ENCODE measurements around the gene DCST1.

The DCST1 gene

GRCh38 chr1:155091071-155092051 is 57.7 kb downstream of the DCST1 start:
- TF ChIP-seq POU2F2 (IDR thresholded peaks at IDR 0.05; ENCODE audit: low read depth, low read length) (no peak), SPI1 (IDR thresholded peaks at IDR 0.05; ENCODE audit: low read depth, low read length) (no peak), POLR2A (IDR thresholded peaks at IDR 0.05; ENCODE audit: low read depth, low read length) (no peak), TAF1 (IDR thresholded peaks at IDR 0.05; ENCODE audit: low read depth, low read length) (no peak), POLR2AphosphoS5 (IDR thresholded peaks at IDR 0.05; ENCODE audit: low read depth, low read length) (no peak), PAX5 (IDR thresholded peaks at IDR 0.05; ENCODE audit: insufficient read depth, low read length, severe bottlenecking) (no peak)
- FAIRE-seq: peak; percentile 94
- peak; percentile 66 for DNase-seq (ENCODE audit: insufficient read length, low spot score)

GRCh38 chr1:155092131-155092530 is 58.5 kb downstream of the DCST1 start:
- TF ChIP-seq POU2F2 (IDR thresholded peaks at IDR 0.05; ENCODE audit: low read depth, low read length): no peak
- TF ChIP-seq SPI1 (IDR thresholded peaks at IDR 0.05; ENCODE audit: low read depth, low read length): no peak
- FAIRE-seq (no peak), DNase-seq (ENCODE audit: insufficient read length, low spot score) (no peak)

DNA sequence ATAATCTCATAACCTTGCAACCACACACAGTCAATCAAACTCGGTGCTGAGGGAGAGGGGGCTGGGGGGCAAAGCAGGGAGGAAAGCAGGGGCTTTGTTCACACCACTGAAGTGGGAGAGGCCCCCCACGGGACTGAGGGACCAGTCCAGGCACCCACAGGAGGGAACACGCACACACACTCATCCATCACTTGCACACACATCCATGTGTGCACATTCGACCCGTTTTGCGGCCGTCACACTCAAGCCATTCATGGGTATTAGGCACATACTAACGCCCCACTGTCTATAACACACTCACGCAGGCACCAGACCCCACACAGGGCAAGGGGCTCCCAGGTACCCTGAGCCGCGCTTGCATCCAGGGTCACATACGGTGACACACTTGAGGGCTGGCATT is 59.0 kb downstream of the DCST1 start:
- no peak for FAIRE-seq
- no peak for DNase-seq (ENCODE audit: insufficient read length, low spot score)
- no peak for TF ChIP-seq PAX5 (IDR thresholded peaks at IDR 0.05; ENCODE audit: insufficient read depth, low read length, severe bottlenecking)
- TF ChIP-seq POLR2A (IDR thresholded peaks at IDR 0.05; ENCODE audit: low read depth, low read length): no peak
- no peak for TF ChIP-seq POU2F2 (IDR thresholded peaks at IDR 0.05; ENCODE audit: low read depth, low read length)
- no peak for TF ChIP-seq SPI1 (IDR thresholded peaks at IDR 0.05; ENCODE audit: low read depth, low read length)
- no peak for TF ChIP-seq POLR2AphosphoS5 (IDR thresholded peaks at IDR 0.05; ENCODE audit: low read depth, low read length)
- TF ChIP-seq TAF1 (IDR thresholded peaks at IDR 0.05; ENCODE audit: low read depth, low read length): no peak

DNA sequence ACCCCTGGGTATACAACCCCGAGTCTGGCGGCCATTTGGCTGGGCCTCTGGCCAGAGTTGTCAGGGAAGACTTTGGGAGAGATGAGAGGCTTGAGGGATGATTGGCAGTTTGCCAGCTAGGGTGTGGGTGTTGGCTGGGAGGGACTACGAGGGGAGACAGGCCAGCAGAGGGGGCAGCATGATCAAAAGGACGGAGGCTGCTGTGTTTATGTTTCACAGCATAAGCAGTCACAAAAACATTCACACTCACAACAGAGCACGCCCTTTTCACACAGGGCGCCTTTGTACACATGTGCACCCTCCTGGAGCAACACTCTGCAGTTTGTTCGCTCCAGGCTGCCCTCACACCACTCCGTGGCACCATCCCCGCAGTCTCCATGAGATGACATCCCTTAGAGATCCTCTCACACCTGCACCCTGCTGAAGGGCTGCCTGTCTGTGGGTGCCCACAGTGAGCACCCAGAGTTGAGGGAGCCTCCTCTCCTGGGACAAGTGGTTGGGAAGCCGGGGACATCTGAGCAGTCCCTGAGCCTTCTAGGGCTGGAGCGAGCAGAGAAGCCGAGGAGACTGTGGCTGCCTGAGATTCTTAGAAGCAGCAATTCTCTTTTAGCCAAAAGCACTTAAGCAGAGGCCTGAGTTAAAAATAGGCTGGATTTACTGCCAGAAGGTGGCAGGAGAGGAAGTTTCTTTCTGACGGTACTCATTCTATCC is 60.4 kb downstream of the DCST1 start:
- FAIRE-seq (peak; percentile 31), DNase-seq (ENCODE audit: insufficient read length, low spot score) (no peak)

DNA sequence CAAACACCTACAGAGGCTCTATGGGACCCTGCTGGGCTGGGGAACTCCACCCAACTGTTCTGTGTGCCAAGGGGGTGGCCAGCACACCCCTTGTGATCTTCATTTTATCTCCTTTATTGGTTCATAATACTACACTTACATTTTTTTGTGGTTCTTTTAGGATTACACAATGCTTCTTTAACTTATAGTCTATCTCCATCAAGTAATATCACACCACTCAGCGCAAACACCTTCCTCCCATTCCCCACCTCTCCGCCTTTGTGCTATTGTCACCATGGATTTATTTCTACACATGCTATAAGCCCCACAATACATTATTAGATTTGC is 61.0 kb downstream of the DCST1 start:
- TF ChIP-seq PAX5 (IDR thresholded peaks at IDR 0.05; ENCODE audit: insufficient read depth, low read length, severe bottlenecking): no peak
- no peak for TF ChIP-seq POLR2A (IDR thresholded peaks at IDR 0.05; ENCODE audit: low read depth, low read length)
- no peak for TF ChIP-seq POLR2AphosphoS5 (IDR thresholded peaks at IDR 0.05; ENCODE audit: low read depth, low read length)
- TF ChIP-seq TAF1 (IDR thresholded peaks at IDR 0.05; ENCODE audit: low read depth, low read length): no peak
- no peak for TF ChIP-seq SPI1 (IDR thresholded peaks at IDR 0.05; ENCODE audit: low read depth, low read length)
- no peak for TF ChIP-seq POU2F2 (IDR thresholded peaks at IDR 0.05; ENCODE audit: low read depth, low read length)
- DNase-seq (ENCODE audit: insufficient read length, low spot score): no peak
- no peak for FAIRE-seq

More for the DNA sequence above, 60.4 kb downstream of the DCST1 start:
- TF ChIP-seq SPI1 (IDR thresholded peaks at IDR 0.05; ENCODE audit: low read depth, low read length) (no peak), PAX5 (IDR thresholded peaks at IDR 0.05; ENCODE audit: insufficient read depth, low read length, severe bottlenecking) (no peak), POU2F2 (IDR thresholded peaks at IDR 0.05; ENCODE audit: low read depth, low read length) (no peak)

DNA sequence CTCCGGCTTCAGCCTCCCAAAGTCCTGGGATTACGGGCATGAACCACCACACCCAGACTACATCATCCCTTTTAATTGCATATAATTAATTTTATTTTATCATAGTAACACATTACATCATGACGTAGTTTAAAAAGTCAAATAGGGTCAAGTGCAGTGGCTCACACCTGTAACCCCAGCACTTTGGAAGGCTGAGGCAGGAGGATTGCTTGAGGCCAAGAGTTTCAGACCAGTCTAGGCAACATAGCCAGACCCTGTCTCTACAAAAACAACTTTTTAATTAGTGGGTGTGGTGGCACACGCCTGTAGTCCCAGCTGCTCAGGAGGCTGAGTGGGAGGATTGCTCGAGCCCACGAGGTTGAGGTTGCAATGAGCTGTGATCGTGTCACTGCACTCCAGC is 65.7 kb downstream of the DCST1 start:
- FAIRE-seq (no peak), DNase-seq (ENCODE audit: insufficient read length, low spot score) (no peak)
- TF ChIP-seq POLR2AphosphoS5 (IDR thresholded peaks at IDR 0.05; ENCODE audit: low read depth, low read length): no peak
- TF ChIP-seq POLR2A (IDR thresholded peaks at IDR 0.05; ENCODE audit: low read depth, low read length): no peak

Data from GM12891 (cell line).